Nephron progenitor cell (in vitro differentiated cells): ENCODE measurements around the gene GREB1.
A peak's percentile ranks its signal among the peaks of the same experiment; 100 is the strongest.

Experiments used
- DNase-seq: peaks from one replicate; pipeline ENCODE4 v3.0.0; 2021
- H3K27ac Mint-ChIP-seq: 2 replicates; pipeline ENCODE4 v1.8.0; 2021; ENCODE audit warnings: mild to moderate bottlenecking, moderate library complexity, mixed read lengths
- H3K27me3 Mint-ChIP-seq: 2 replicates; pipeline ENCODE4 v1.8.0; 2021; ENCODE audit warnings: mild to moderate bottlenecking, low read depth, mixed read lengths; ENCODE audit not compliant: poor library complexity
- H3K36me3 Mint-ChIP-seq: 2 replicates; pipeline ENCODE4 v1.8.0; 2021; ENCODE audit warnings: low read depth, mixed read lengths
- H3K4me1 Mint-ChIP-seq: 2 replicates; pipeline ENCODE4 v1.8.0; 2021; ENCODE audit warnings: mixed read lengths
- H3K4me3 Mint-ChIP-seq: 2 replicates; pipeline ENCODE4 v1.8.0; 2021; ENCODE audit warnings: mild to moderate bottlenecking, moderate library complexity, mixed read lengths
- H3K9me3 Mint-ChIP-seq: 2 replicates; pipeline ENCODE4 v1.8.0; 2021; ENCODE audit warnings: mild to moderate bottlenecking, moderate library complexity, mixed read lengths
- TF ChIP-seq, protein P1 (sequence below): fragments of 200-600 bp; sonication (generic); IDR thresholded peaks from 2 replicates; pipeline ENCODE4 v1.5.0; 2021; ENCODE audit warnings: antibody characterized with exemption

The GREB1 gene

DNA sequence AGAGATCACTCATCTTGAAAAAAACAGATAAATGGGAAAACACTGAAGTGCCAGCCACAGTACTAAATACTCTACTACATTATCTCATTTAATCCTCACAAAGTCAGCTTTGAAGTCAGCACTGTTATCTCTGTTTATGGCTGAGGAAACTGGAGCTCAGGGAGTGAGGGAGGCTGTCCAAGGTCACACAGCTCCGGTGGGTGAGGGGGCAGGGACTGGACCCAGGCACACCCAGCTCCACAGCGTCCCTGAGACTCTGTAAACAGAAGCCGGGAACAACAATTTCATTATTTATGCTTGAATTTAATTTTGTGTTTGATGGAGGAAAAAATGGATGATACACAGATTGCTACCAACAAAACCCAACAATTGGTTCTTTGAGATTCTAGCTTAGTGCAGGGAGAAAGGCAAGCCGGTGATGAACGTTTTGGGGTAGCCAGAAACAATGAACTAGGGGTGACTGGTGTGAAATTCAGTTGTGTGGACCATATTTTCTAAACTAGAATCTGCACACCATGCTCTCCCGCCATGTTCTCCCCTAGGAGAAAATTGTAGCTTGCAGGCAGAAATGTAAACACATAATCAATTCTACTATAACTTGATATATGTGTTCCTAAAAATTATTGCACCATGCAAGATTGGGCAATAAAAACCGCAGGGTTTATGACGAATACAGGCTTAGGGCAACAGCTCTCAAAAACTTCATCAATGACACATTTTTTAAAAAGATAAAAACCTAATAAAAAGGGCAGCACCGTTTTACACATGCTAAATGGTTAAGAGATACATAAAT, at the start of gene GREB1:
Gene GREB1, plus strand, starts transcription at position 768 of the 793 bp plus-strand sequence. CDS start 22,570 bp downstream, outside the sequence.
- Mint-ChIP-seq H3K4me3 (no peak within 1 kb of the TSS), H3K4me1 (peaks cover 42% of the 10 kb centered on the region), H3K36me3 (peaks cover 6% of the 10 kb centered on the region), H3K27me3 (peaks cover 2% of the 10 kb centered on the region), H3K9me3 (no peaks in the 10 kb centered on the region), H3K27ac (peak within 1 kb of the TSS; percentile 91)
- TF ChIP-seq, protein P1, sequence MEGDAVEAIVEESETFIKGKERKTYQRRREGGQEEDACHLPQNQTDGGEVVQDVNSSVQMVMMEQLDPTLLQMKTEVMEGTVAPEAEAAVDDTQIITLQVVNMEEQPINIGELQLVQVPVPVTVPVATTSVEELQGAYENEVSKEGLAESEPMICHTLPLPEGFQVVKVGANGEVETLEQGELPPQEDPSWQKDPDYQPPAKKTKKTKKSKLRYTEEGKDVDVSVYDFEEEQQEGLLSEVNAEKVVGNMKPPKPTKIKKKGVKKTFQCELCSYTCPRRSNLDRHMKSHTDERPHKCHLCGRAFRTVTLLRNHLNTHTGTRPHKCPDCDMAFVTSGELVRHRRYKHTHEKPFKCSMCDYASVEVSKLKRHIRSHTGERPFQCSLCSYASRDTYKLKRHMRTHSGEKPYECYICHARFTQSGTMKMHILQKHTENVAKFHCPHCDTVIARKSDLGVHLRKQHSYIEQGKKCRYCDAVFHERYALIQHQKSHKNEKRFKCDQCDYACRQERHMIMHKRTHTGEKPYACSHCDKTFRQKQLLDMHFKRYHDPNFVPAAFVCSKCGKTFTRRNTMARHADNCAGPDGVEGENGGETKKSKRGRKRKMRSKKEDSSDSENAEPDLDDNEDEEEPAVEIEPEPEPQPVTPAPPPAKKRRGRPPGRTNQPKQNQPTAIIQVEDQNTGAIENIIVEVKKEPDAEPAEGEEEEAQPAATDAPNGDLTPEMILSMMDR, result no peak
- no peak for DNase-seq

- TF ChIP-seq, protein P1, result no peak
- Mint-ChIP-seq H3K36me3 (peaks cover 66% of the 10 kb centered on the region), H3K4me1 (peaks cover 40% of the 10 kb centered on the region), H3K27me3 (no peaks in the 10 kb centered on the region), H3K27ac (no peak overlapping the region), H3K4me3 (no peak overlapping the region), H3K9me3 (peaks cover 54% of the 10 kb centered on the region)
- no peak for DNase-seq
Observed at GRCh38 chr2:11488809-11489208, 45.0 kb upstream of the GREB1 start.

DNA sequence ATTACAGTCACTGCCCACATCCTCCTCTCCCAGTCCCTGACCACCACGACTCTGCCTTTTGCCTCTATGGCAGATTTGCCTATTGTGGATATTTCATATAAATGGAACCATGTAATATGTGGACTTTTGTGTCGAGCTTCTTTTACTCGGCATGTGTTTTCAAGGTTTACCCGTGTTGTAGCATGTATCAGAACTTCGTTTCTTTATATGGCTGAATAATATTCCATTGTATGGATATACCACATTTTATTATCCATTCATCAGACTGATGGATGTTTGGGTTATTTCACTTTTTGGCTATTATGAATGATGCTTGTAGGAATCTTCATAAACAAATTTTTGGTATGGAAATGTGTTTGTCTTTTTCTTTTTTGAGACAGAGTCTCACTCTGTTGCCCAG, 43.7 kb upstream of the GREB1 start:
- no peak for DNase-seq
- TF ChIP-seq, protein P1, result no peak
- Mint-ChIP-seq H3K4me3 (no peak overlapping the region), H3K4me1 (peaks cover 37% of the 10 kb centered on the region), H3K27me3 (no peaks in the 10 kb centered on the region), H3K36me3 (peaks cover 66% of the 10 kb centered on the region), H3K9me3 (peaks cover 54% of the 10 kb centered on the region), H3K27ac (no peak overlapping the region)

- Mint-ChIP-seq H3K36me3 (peaks cover 54% of the 10 kb centered on the region), H3K4me3 (no peak overlapping the region), H3K27me3 (no peaks in the 10 kb centered on the region)
Observed at GRCh38 chr2:11491348-11491933, 42.4 kb upstream of the GREB1 start.

DNA sequence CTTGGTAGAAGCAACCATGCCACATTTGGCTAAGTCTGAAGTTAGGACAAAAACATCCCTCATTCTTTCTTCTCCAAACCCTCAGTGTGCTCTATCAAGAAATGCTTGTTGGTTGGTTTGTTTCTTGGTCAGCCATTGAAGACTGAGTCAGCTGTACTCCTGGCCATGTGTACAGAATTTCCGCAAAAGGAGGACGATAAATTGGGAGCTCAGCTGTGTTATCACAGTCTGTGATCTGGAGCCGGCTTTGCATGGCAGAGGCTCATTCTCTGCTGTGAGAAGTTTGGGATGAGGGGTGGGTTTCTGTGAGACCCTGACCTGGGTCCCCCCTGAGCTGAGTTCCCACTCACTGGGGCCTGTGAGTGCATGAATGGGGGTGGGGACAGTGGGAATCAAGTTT, 41.6 kb upstream of the GREB1 start:
- Mint-ChIP-seq H3K9me3 (peaks cover 44% of the 10 kb centered on the region), H3K27ac (no peak overlapping the region), H3K4me3 (no peak overlapping the region), H3K27me3 (no peaks in the 10 kb centered on the region), H3K36me3 (peaks cover 48% of the 10 kb centered on the region), H3K4me1 (peaks cover 44% of the 10 kb centered on the region)
- TF ChIP-seq, protein P1, result no peak
- DNase-seq, result no peak

More at GRCh38 chr2:11491348-11491933, 42.4 kb upstream of the GREB1 start:
- no peak overlapping the region for H3K27ac Mint-ChIP-seq
- TF ChIP-seq, protein P1, result no peak
- DNase-seq, result no peak
- peaks cover 48% of the 10 kb centered on the region for H3K9me3 Mint-ChIP-seq
- H3K4me1 Mint-ChIP-seq, result peaks cover 40% of the 10 kb centered on the region
